ENCODE measurements around the gene DNAJA3. TPM values are rescaled to one million over a fixed set of nuclear protein-coding genes. Genes with fewer than 3 reads are reported as not detected.
A peak's percentile ranks its signal among the peaks of the same experiment; 100 is the strongest.

Gene DNAJA3
- total RNA-seq, 1 experiment from 2014 or later, result 56.2 TPM

DNA sequence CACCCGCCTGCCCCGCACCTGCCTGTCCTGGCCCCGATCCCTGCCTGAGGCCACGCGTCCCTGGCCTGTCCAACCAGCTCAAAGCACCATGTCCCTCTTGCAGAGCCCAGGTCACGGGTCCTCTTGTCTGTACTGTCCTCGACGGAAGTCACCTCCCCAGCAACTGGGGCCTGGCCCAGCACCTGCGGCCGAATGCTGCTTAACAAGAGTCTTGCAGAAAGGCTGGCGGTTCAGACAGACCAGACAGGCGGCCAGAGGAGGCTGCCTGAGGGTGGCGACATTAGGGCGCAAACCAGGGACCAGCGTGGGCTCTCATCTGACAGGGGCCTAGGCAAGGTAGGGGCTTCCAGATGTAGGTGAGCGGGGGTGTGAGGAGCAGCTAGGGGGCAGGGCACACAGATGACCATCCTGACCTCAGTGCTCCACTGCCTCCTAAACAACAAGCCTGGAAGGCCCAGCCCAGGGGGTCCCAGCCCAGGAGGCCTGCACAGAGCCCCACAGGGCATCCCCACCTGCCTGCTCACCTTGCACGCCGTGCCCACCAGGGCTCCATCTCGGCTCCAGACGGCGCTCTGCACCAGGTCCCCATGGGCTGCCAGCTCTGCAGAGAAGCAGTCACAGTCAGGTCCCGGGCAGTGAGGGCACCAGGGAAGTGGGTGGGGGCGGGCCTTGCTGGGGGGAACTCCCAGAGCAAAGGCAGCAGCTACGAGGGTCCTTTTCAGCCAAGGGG is 20.5 kb upstream of the DNAJA3 start:
- H3K23ac ChIP-seq (ENCODE audit: insufficient read length, low read depth, low read length), result no peak overlapping the region
- TF ChIP-seq, protein P1, sequence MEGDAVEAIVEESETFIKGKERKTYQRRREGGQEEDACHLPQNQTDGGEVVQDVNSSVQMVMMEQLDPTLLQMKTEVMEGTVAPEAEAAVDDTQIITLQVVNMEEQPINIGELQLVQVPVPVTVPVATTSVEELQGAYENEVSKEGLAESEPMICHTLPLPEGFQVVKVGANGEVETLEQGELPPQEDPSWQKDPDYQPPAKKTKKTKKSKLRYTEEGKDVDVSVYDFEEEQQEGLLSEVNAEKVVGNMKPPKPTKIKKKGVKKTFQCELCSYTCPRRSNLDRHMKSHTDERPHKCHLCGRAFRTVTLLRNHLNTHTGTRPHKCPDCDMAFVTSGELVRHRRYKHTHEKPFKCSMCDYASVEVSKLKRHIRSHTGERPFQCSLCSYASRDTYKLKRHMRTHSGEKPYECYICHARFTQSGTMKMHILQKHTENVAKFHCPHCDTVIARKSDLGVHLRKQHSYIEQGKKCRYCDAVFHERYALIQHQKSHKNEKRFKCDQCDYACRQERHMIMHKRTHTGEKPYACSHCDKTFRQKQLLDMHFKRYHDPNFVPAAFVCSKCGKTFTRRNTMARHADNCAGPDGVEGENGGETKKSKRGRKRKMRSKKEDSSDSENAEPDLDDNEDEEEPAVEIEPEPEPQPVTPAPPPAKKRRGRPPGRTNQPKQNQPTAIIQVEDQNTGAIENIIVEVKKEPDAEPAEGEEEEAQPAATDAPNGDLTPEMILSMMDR (conservative IDR thresholded peaks at IDR 0.05), result no peak
- H3K79me2 ChIP-seq (ENCODE audit: insufficient read depth, low read length), result no peaks in the 10 kb centered on the region
- Mint-ChIP-seq H3K4me1 (peaks cover 6 to 8% of the 10 kb centered on the region in 2 experiments), H3K4me3 (peak overlapping the region in 1 of 2 experiments; percentile 59; a peak in 1 of 5 replicates), H3K27ac (peak overlapping the region in 1 of 3 experiments; percentile 15; a peak in 1 of 7 replicates), H3K27me3 (ENCODE audit: low read depth) (no peaks in the 10 kb centered on the region), H3K9me3 (no peaks in the 10 kb centered on the region; a peak in 2 of 5 replicates), H3K36me3 (ENCODE audit: insufficient read depth in 1 of 3, low read depth in 3 of 3) (peaks cover 0 to 15% (median 4%) of the 10 kb centered on the region in 3 experiments; a peak in 4 of 7 replicates)
- WGBS (ENCODE audit: extremely low coverage, insufficient read length, low lambda C conversion rate), result no CpG with 5 or more reads among the region's 24 CpGs
- no peak overlapping the region for H4K8ac ChIP-seq (replicated peaks; ENCODE audit: insufficient read length, low read depth, low read length)
- peak; percentile 55 for DNase-seq
- H2BK20ac ChIP-seq (ENCODE audit: low read depth, low read length, poor library complexity, severe bottlenecking), result no peak overlapping the region
- no peak overlapping the region for H2BK15ac ChIP-seq (ENCODE audit: low read depth, low read length)
- H3K9me3 ChIP-seq (ENCODE audit: control insufficient read depth, low read depth, low read length), result no peaks in the 10 kb centered on the region
- H2BK5ac ChIP-seq (ENCODE audit: insufficient read length, low read length), result no peak overlapping the region
- no peak overlapping the region for H4K5ac ChIP-seq (ENCODE audit: insufficient read length, low read depth, low read length)
- H3K79me1 ChIP-seq (ENCODE audit: insufficient read depth, low read depth, low read length, poor library complexity, severe bottlenecking), result no peaks in the 10 kb centered on the region
- no peak overlapping the region for H3T11ph ChIP-seq (ENCODE audit: low read length)
- H3K4ac ChIP-seq (ENCODE audit: low read depth, low read length), result no peak overlapping the region
- H3K9ac ChIP-seq (ENCODE audit: extremely low read depth, insufficient read length, low read length), result no peak overlapping the region
- H2BK120ac ChIP-seq (ENCODE audit: low read depth, low read length, poor library complexity, severe bottlenecking), result no peak overlapping the region
- H3K4me2 ChIP-seq (ENCODE audit: insufficient read depth, insufficient read length, low read length), result no peak overlapping the region
- H3K27ac ChIP-seq (ENCODE audit: insufficient read length, low read depth, low read length), result no peak overlapping the region
- H3K18ac ChIP-seq (ENCODE audit: insufficient read length, low read depth, low read length), result no peak overlapping the region
- no peak overlapping the region; the same call in 1 of the 2 replicates for H3K14ac ChIP-seq (ENCODE audit: insufficient read depth, low read length)
- no peak overlapping the region for H3K56ac ChIP-seq (ENCODE audit: insufficient read length, low read depth, low read length)
- no peaks in the 10 kb centered on the region for H3K23me2 ChIP-seq (ENCODE audit: insufficient read length, low read depth, low read length, poor library complexity, severe bottlenecking)
- H2BK12ac ChIP-seq (ENCODE audit: insufficient read length, low read depth, low read length), result no peak overlapping the region
- no peaks in the 10 kb centered on the region for H3K4me1 ChIP-seq (ENCODE audit: insufficient read depth, low read length)
- H3K27me3 ChIP-seq (ENCODE audit: insufficient read depth, low read length), result no peaks in the 10 kb centered on the region
- no peak overlapping the region for H2AFZ ChIP-seq (ENCODE audit: low read length)
- no peaks in the 10 kb centered on the region for H4K20me1 ChIP-seq (ENCODE audit: control insufficient read depth, insufficient read depth, insufficient read length)
- no peak overlapping the region for H2AK5ac ChIP-seq (ENCODE audit: insufficient read length, low read length)
- H4K91ac ChIP-seq (ENCODE audit: insufficient read length, low read depth, low read length), result no peak overlapping the region

All from H9 (cell line).